Measurements from ENCODE around the gene MYO1H.

- TF ChIP-seq, protein P1, sequence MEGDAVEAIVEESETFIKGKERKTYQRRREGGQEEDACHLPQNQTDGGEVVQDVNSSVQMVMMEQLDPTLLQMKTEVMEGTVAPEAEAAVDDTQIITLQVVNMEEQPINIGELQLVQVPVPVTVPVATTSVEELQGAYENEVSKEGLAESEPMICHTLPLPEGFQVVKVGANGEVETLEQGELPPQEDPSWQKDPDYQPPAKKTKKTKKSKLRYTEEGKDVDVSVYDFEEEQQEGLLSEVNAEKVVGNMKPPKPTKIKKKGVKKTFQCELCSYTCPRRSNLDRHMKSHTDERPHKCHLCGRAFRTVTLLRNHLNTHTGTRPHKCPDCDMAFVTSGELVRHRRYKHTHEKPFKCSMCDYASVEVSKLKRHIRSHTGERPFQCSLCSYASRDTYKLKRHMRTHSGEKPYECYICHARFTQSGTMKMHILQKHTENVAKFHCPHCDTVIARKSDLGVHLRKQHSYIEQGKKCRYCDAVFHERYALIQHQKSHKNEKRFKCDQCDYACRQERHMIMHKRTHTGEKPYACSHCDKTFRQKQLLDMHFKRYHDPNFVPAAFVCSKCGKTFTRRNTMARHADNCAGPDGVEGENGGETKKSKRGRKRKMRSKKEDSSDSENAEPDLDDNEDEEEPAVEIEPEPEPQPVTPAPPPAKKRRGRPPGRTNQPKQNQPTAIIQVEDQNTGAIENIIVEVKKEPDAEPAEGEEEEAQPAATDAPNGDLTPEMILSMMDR (IDR thresholded peaks at IDR 0.05; ENCODE audit: low read depth, low read length), result no peak
- TF ChIP-seq EZH2phosphoT487 (IDR thresholded peaks at IDR 0.05; ENCODE audit: low read depth), result no peak
Measured at GRCh38 chr12:109462868-109463692, 115.4 kb downstream of the MYO1H start.

Data from OCI-LY3 (cell line).